SU-DHL-6 (cell line): ENCODE data around the gene AGAP1.

Experiments used
- H2AFZ ChIP-seq: fragments of 200-600 bp; sonication (generic); 2 replicates; pipeline ENCODE4 v1.6.1; 2014; ENCODE audit warnings: low read depth, mild to moderate bottlenecking, moderate library complexity, mixed read lengths, antibody characterized with exemption, low read length; ENCODE audit not compliant: severe bottlenecking
- H3F3A ChIP-seq: fragments of 200-600 bp; shearing (Covaris generic); 2 replicates; pipeline ENCODE4 v1.6.0; 2016; ENCODE audit warnings: antibody characterized with exemption, mild to moderate bottlenecking; ENCODE audit not compliant: insufficient read depth
- H3K27ac ChIP-seq: fragments of 200-600 bp; sonication (generic); 2 replicates; pipeline ENCODE4 v1.5.1; 2016; ENCODE audit warnings: low read depth, mild to moderate bottlenecking, low read length, moderate library complexity, mixed read lengths
- H3K27me3 ChIP-seq: fragments of 200-600 bp; sonication (generic), shearing (Covaris generic); 2 replicates; pipeline ENCODE4 v1.6.0; 2014; ENCODE audit warnings: mild to moderate bottlenecking, low read length
- H3K36me3 ChIP-seq: fragments of 200-600 bp; sonication (generic); 2 replicates; pipeline ENCODE4 v1.6.1; 2014; ENCODE audit warnings: mild to moderate bottlenecking, low read length, mixed read lengths
- H3K4me2 ChIP-seq: fragments of 300-600, 200-600 bp; shearing (Covaris generic), sonication (generic); 2 replicates; pipeline ENCODE4 v1.6.0; 2014; ENCODE audit warnings: low read length, low read depth, mild to moderate bottlenecking; ENCODE audit not compliant: poor library complexity, severe bottlenecking
- H3K4me3 ChIP-seq: fragments of 200-600 bp; sonication (generic); 2 replicates; pipeline ENCODE4 v1.5.1; 2014; ENCODE audit warnings: antibody characterized with exemption, low read length, mild to moderate bottlenecking, mixed read lengths; ENCODE audit not compliant: insufficient read depth, poor library complexity, severe bottlenecking
- H3K79me2 ChIP-seq: fragments of 200-600 bp; sonication (generic); 2 replicates; pipeline ENCODE4 v1.6.1; 2014; ENCODE audit warnings: mild to moderate bottlenecking, low read length, moderate library complexity; ENCODE audit not compliant: insufficient read depth
- H3K9ac ChIP-seq: fragments of 200-600 bp; sonication (generic); 2 replicates; pipeline ENCODE4 v1.7.0; 2014; ENCODE audit warnings: mild to moderate bottlenecking, low read length
- H3K9me2 ChIP-seq: fragments of 200-600 bp; sonication (generic); replicated peaks from 2 replicates; pipeline ENCODE4 v1.6.1; 2014; ENCODE audit warnings: low read length; ENCODE audit not compliant: insufficient read depth
- H3K9me3 ChIP-seq: fragments of 200-600 bp; sonication (generic); 2 replicates; pipeline ENCODE4 v1.6.1; 2014; ENCODE audit warnings: low read length, mixed read lengths; ENCODE audit not compliant: insufficient read depth
- H4K20me1 ChIP-seq: fragments of 200-600 bp; sonication (generic); 2 replicates; pipeline ENCODE4 v1.6.1; 2014; ENCODE audit warnings: low read depth, mild to moderate bottlenecking, antibody characterized with exemption, low read length, moderate library complexity, mixed read lengths
- EZH2phosphoT487 ChIP-seq: fragments of 200-600 bp; sonication (generic), shearing (Covaris generic); conservative IDR thresholded peaks from 2 replicates; pipeline ENCODE4 v1.6.1; 2018; ENCODE audit warnings: mild to moderate bottlenecking, antibody characterized with exemption, low read length, moderate library complexity, mixed read lengths
- TF ChIP-seq, protein P1 (sequence below): fragments of 200-600 bp; sonication (generic); IDR thresholded peaks from one replicate; pipeline ENCODE4 v1.5.1; 2017; ENCODE audit warnings: antibody characterized with exemption, mild to moderate bottlenecking, low read length, moderate library complexity; ENCODE audit not compliant: insufficient read depth, poor library complexity, severe bottlenecking

Gene AGAP1

DNA sequence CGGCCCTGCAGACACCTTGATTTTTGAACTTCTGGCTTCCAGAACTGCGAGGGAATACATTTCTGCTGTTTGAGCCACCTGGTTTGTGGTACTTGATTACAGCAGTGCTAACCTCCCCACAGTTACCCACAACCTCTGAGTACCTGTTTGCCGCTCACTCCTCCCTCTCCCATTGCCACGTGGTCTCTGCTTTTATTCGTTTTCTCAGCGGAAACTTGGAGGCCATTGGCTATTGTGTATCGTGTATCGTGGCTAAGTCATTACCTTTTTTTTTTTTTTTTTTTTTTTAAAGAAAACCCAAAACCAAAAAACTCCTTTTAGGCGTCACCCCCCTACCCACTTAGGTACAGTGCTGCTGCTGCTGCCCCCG is 90.8 kb downstream of the AGAP1 start:
- no peaks in the 10 kb centered on the region for H4K20me1 ChIP-seq
- H3K27ac ChIP-seq, result no peak overlapping the region
- H3K4me2 ChIP-seq, result no peak overlapping the region
- no peaks in the 10 kb centered on the region for H3K27me3 ChIP-seq
- no peaks in the 10 kb centered on the region for H3K9me3 ChIP-seq
- TF ChIP-seq, protein P1, sequence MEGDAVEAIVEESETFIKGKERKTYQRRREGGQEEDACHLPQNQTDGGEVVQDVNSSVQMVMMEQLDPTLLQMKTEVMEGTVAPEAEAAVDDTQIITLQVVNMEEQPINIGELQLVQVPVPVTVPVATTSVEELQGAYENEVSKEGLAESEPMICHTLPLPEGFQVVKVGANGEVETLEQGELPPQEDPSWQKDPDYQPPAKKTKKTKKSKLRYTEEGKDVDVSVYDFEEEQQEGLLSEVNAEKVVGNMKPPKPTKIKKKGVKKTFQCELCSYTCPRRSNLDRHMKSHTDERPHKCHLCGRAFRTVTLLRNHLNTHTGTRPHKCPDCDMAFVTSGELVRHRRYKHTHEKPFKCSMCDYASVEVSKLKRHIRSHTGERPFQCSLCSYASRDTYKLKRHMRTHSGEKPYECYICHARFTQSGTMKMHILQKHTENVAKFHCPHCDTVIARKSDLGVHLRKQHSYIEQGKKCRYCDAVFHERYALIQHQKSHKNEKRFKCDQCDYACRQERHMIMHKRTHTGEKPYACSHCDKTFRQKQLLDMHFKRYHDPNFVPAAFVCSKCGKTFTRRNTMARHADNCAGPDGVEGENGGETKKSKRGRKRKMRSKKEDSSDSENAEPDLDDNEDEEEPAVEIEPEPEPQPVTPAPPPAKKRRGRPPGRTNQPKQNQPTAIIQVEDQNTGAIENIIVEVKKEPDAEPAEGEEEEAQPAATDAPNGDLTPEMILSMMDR, result no peak
- TF ChIP-seq EZH2phosphoT487, result no peak
- H3K9ac ChIP-seq, result no peak overlapping the region
- H3F3A ChIP-seq, result no peaks in the 10 kb centered on the region
- no peaks in the 10 kb centered on the region for H3K9me2 ChIP-seq
- H3K79me2 ChIP-seq, result no peaks in the 10 kb centered on the region
- H3K36me3 ChIP-seq, result no peaks in the 10 kb centered on the region
- H3K4me3 ChIP-seq, result no peak overlapping the region
- no peak overlapping the region for H2AFZ ChIP-seq

DNA sequence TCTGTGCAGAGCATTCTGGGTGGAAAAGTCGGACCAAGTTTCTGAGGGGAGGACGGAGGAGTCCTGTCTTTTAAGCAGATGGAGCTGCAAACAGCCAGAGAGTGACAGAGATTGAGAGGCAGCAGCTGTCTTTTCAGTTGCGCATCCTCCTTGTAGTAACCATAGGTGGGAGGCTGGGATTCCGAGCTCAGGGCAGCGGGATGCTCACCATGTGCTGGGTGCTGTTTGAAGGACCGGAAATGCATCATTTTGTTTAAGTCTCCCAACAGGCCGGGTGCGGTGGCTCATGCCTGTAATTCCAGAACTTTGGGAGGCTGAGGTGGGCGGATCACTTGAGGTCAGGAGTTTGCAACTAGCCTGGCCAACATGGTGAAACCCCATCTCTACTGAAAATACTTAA is 93.4 kb downstream of the AGAP1 start:
- H2AFZ ChIP-seq, result no peak overlapping the region
- H4K20me1 ChIP-seq, result no peaks in the 10 kb centered on the region
- H3K79me2 ChIP-seq, result no peaks in the 10 kb centered on the region

DNA sequence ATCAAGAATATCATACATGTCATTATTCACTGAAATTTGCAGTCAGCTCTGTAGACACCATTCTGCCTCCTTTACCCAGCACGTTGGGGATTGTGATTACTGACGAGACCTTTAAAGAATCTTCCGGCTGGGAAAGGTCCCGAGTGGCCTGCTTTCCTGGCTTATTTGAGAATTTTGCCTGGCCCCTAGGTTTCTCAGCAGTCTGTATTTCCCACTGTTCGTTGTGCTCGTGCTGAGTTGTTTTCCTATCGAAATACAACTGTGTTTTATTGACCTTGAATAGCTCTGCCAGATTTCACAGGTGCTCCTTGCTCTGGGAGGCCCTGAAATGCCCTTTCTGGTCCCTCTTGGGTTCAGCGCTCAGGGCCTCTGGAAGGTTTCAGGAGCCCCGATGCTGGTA is 94.9 kb downstream of the AGAP1 start:
- no peak overlapping the region for H3K4me2 ChIP-seq
- H3K9ac ChIP-seq, result no peak overlapping the region
- TF ChIP-seq, protein P1, result no peak
- no peak for TF ChIP-seq EZH2phosphoT487
- no peaks in the 10 kb centered on the region for H3K9me2 ChIP-seq
- H2AFZ ChIP-seq, result no peak overlapping the region
- H3K27me3 ChIP-seq, result no peaks in the 10 kb centered on the region
- H3K9me3 ChIP-seq, result no peaks in the 10 kb centered on the region
- no peaks in the 10 kb centered on the region for H3K79me2 ChIP-seq
- no peaks in the 10 kb centered on the region for H3F3A ChIP-seq
- no peak overlapping the region for H3K4me3 ChIP-seq
- no peaks in the 10 kb centered on the region for H4K20me1 ChIP-seq
- H3K36me3 ChIP-seq, result no peaks in the 10 kb centered on the region
- no peak overlapping the region for H3K27ac ChIP-seq

More for the DNA sequence above, 93.4 kb downstream of the AGAP1 start:
- no peaks in the 10 kb centered on the region for H3K9me2 ChIP-seq
- no peak overlapping the region for H3K4me3 ChIP-seq
- H3F3A ChIP-seq, result no peaks in the 10 kb centered on the region
- no peak overlapping the region for H3K9ac ChIP-seq
- TF ChIP-seq EZH2phosphoT487, result no peak
- TF ChIP-seq, protein P1, result no peak
- H3K9me3 ChIP-seq, result no peaks in the 10 kb centered on the region
- no peaks in the 10 kb centered on the region for H3K27me3 ChIP-seq
- H3K36me3 ChIP-seq, result no peaks in the 10 kb centered on the region
- no peak overlapping the region for H3K27ac ChIP-seq
- H3K4me2 ChIP-seq, result no peak overlapping the region

DNA sequence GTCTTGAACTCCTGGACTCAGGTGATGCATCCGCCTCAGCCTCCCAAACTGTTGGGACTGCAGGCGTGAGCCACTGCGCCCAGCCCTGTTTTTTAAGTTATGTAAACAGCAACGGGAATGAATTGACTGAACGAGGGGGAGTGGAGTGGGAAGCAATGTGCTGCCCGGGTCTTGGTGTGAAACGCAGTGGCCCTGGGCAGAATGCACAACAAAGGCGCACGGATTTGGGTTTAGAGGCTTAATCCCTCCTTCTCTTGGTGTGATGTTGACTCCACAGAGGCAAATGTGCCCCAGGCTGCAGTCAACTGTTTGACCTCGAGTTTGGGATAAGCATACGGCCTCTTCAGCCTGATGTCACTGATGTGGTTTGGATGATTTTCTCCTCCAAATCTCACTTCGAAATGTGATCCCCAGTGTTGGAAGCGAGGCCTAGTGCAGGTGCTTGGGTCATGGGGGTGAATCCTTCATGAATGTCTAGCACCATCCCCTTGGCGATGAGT is 97.4 kb downstream of the AGAP1 start:
- Histone ChIP-seq H3K4me3 (no peak overlapping the region), H3K36me3 (no peaks in the 10 kb centered on the region), H3K9me2 (no peaks in the 10 kb centered on the region), H3F3A (no peaks in the 10 kb centered on the region), H2AFZ (no peak overlapping the region), H3K27me3 (no peaks in the 10 kb centered on the region), H4K20me1 (no peaks in the 10 kb centered on the region), H3K27ac (no peak overlapping the region), H3K4me2 (no peak overlapping the region), H3K9ac (no peak overlapping the region), H3K79me2 (no peaks in the 10 kb centered on the region), H3K9me3 (no peaks in the 10 kb centered on the region)
- TF ChIP-seq, protein P1, result no peak
- no peak for TF ChIP-seq EZH2phosphoT487
